ENCODE results near the gene DOCK7.
A peak's percentile ranks its signal among the peaks of the same experiment; 100 is the strongest.
"Not testable (repeated sequence)": the region's sequence is repeated elsewhere in the genome, so short reads cannot be mapped to it uniquely, and the experiment has no call there.

The DOCK7 gene, protein sequence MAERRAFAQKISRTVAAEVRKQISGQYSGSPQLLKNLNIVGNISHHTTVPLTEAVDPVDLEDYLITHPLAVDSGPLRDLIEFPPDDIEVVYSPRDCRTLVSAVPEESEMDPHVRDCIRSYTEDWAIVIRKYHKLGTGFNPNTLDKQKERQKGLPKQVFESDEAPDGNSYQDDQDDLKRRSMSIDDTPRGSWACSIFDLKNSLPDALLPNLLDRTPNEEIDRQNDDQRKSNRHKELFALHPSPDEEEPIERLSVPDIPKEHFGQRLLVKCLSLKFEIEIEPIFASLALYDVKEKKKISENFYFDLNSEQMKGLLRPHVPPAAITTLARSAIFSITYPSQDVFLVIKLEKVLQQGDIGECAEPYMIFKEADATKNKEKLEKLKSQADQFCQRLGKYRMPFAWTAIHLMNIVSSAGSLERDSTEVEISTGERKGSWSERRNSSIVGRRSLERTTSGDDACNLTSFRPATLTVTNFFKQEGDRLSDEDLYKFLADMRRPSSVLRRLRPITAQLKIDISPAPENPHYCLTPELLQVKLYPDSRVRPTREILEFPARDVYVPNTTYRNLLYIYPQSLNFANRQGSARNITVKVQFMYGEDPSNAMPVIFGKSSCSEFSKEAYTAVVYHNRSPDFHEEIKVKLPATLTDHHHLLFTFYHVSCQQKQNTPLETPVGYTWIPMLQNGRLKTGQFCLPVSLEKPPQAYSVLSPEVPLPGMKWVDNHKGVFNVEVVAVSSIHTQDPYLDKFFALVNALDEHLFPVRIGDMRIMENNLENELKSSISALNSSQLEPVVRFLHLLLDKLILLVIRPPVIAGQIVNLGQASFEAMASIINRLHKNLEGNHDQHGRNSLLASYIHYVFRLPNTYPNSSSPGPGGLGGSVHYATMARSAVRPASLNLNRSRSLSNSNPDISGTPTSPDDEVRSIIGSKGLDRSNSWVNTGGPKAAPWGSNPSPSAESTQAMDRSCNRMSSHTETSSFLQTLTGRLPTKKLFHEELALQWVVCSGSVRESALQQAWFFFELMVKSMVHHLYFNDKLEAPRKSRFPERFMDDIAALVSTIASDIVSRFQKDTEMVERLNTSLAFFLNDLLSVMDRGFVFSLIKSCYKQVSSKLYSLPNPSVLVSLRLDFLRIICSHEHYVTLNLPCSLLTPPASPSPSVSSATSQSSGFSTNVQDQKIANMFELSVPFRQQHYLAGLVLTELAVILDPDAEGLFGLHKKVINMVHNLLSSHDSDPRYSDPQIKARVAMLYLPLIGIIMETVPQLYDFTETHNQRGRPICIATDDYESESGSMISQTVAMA (N-terminal part only)

DNA sequence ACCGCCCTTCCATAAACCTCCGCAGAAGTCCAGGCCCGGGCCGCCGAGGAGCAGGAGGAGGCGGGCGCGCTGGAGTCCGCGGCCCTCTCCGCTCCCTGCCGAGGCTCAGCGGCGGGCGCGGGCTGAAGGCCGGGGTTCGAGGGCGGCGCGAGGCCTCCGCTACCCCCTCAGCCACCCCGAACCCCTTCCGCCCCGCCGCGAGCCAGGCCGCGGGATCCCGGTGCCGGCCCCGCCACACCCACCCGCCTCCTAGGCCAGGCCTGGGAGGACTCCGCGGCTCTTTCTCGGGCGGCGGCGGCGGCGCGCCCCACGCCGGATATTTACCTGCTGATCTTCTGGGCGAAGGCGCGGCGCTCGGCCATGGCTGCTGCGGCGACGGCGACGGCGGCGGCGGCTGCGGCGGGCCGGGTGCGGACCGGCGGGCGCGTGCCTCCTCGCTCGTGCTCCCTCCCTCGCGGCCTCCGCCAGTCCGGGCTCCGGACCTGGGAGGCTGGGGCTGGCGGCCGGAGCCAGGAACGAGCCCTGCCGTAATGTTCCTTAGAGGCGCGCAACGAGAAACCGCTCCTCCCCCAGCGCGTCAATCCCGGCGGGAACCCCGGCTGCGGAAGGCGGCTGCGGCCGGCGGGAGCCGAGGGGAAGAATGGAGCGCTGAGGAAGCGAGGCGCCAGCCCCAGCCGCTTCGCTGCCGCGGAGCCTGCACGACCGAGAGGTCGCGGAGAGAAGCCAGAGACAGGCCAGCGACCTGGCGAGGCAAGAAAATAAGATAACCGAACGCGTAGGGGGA is at the start of gene DOCK7:
Gene DOCK7 (minus strand): TSS at position 484 of the 784 bp plus-strand sequence. CDS start 122 bp downstream, at position 362.
- peak; percentile 76 for ATAC-seq (ENCODE audit: low read depth)
- H3K4me1 Mint-ChIP-seq, result peaks cover 12% of the 10 kb centered on the region
- DNase-seq (ENCODE audit: low spot score in 2 of 2), result peak; percentile 44 to 55
- H3K27ac Mint-ChIP-seq, result peak within 1 kb of the TSS; percentile 85
- H3K9me3 Mint-ChIP-seq, result no peaks in the 10 kb centered on the region
- peak within 1 kb of the TSS; percentile 95 for H3K4me3 Mint-ChIP-seq
- H3K36me3 Mint-ChIP-seq, result no peaks in the 10 kb centered on the region
- H3K27me3 Mint-ChIP-seq, result no peaks in the 10 kb centered on the region

DNA sequence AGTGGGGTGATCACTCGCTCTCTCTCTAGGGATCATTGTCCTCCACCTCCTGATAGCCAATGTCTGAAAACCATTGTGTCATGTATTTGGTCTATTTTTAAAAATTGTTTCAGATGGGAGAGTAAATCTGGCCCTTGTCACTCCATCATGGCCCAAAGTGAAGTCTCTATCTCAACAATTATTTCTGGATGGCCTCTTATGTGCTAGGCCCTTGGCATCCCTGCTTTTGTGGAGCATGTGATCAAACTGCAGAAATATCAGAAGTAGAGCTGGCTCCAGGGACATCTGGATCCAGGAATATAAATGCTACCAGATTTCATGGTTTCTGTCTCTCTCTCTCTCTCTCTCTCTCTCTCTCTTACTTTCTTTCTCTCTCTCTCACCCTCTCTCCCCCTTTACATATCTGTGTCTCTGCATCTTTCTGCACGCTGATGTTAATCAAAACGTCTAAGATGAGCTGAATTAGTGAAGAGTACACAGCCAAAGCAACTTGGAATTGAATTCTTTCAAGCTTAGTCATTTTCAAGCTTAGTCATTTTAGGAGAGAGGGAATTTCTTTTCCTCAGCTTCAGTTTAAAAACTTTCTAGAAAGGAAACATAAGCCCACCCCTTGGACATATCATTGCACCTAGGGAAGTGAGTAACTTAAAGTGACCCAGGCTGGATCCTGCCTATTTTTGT is 47.4 kb upstream of the DOCK7 start:
- DNase-seq (ENCODE audit: low spot score in 2 of 2), result no peak
- no peaks in the 10 kb centered on the region for H3K27me3 Mint-ChIP-seq
- no peak overlapping the region for H3K4me3 Mint-ChIP-seq
- peaks cover 1% of the 10 kb centered on the region for H3K9me3 Mint-ChIP-seq
- no peak for ATAC-seq (ENCODE audit: low read depth)
- H3K27ac Mint-ChIP-seq, result no peak overlapping the region
- H3K4me1 Mint-ChIP-seq, result peaks cover 1% of the 10 kb centered on the region
- H3K36me3 Mint-ChIP-seq, result peaks cover 5% of the 10 kb centered on the region

DNA sequence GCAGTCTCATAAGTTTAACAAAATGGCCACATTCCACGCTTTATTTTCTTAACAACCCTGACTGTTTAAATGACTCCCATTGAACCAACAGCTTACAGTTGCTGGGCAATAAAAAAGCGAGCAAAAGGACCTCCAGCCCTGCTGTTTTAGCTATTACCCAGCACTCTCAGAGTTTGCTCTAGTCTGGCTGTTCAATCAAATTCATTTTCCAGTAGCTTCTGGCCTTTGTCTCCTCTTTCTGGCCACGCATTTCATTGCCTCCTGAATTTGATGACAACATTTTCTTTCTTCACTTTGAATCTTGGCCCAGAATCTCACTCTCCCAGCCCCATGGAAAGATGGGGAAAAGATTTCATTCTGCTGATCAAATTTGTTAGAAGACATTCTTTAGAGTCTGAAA is 44.1 kb upstream of the DOCK7 start:
- ATAC-seq (ENCODE audit: low read depth) (no peak), DNase-seq (ENCODE audit: low spot score in 2 of 2) (no peak)
- Mint-ChIP-seq H3K4me3 (no peak overlapping the region), H3K4me1 (peaks cover 3% of the 10 kb centered on the region), H3K36me3 (peaks cover 4% of the 10 kb centered on the region), H3K27me3 (peaks cover 2% of the 10 kb centered on the region), H3K27ac (no peak overlapping the region), H3K9me3 (no peaks in the 10 kb centered on the region)

DNA sequence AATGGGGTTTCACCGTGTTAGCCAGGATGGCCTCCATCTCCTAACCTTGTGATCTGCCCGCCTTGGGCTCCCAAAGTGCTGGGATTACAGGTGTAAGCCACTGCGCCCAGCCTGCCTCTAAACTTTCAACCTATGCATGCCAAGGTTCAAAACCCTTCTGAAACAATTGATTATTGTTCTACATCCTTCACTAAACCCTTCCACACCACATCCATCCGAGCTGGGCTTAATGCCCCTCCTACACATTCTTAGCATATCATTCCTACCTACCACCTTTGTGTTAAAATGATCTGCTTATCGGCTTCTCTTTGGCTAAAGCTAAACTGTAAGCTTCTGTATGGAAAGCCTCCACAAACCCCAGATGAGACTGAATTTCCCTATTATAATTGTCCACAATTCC is 40.8 kb upstream of the DOCK7 start:
- Mint-ChIP-seq H3K4me1 (peaks cover 7% of the 10 kb centered on the region), H3K36me3 (peaks cover 4% of the 10 kb centered on the region), H3K27me3 (peaks cover 2% of the 10 kb centered on the region), H3K9me3 (no peaks in the 10 kb centered on the region), H3K4me3 (no peak overlapping the region), H3K27ac (peak overlapping the region; percentile 18)
- ATAC-seq (ENCODE audit: low read depth) (no peak), DNase-seq (ENCODE audit: low spot score in 2 of 2) (no peak)

DNA sequence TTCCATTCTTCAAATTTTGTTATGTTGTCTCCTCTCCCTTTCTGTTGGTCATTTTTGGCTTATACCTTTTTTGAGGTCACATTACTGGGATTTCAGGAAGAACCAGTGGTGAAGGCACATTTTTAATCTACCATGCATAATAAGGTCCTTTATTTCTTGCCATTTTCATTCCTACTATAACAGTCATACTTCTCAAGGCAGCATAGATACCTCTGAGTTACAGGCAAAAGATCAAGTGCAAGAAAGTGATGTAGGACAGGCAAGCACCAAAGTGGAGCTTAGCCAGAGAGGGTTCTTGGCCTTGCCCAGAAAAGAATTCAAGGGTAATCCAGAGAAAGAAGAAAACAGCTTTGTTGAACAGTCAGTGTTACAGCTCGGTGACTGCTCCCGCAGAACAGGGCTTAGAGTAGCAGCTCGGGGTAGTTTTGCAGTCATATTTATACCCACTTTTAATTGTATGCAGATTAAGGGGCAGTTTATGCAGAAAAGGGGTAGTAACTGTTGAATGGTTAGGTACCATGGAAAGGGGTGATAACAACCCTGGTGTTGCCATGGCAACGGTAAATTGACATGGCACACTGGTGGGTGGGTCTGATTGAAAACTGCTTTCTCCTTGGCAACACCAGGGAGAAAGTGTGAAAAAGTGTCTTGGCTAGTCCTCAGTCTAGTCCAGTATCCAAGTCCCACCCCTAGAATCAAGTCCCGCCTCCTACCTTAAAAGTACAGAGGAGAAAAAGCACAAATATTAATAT is 39.6 kb upstream of the DOCK7 start:
- ATAC-seq (ENCODE audit: low read depth) (no peak), DNase-seq (ENCODE audit: low spot score in 2 of 2) (no peak)
- peaks cover 8% of the 10 kb centered on the region for H3K4me1 Mint-ChIP-seq
- no peak overlapping the region for H3K4me3 Mint-ChIP-seq
- peak overlapping the region; percentile 14 for H3K27ac Mint-ChIP-seq
- H3K9me3 Mint-ChIP-seq, result no peaks in the 10 kb centered on the region
- peaks cover 4% of the 10 kb centered on the region for H3K36me3 Mint-ChIP-seq
- H3K27me3 Mint-ChIP-seq, result peaks cover 2% of the 10 kb centered on the region

DNA sequence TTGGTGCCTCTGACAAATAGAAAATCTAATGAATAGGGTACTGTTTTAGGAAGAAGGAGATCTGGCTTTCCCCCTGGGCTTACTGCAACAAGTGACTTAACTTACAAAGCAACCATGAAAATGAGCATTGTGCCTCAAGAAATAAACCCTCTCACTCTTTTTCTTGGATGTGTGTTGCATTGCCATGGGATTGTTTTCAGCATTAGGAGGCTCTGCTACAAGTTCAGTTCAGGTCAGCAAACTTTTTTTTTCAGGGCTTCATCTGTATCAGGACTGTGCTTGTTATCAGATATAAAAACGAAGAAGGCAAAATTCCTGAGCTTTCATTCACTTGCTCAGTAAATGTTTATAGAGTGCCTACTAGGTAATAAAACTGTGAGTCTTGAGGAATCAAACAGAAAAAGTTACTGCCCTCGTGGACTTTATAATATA is 37.8 kb upstream of the DOCK7 start:
- Mint-ChIP-seq H3K4me1 (peaks cover 12% of the 10 kb centered on the region), H3K27ac (no peak overlapping the region), H3K4me3 (no peak overlapping the region), H3K36me3 (peaks cover 4% of the 10 kb centered on the region), H3K9me3 (no peaks in the 10 kb centered on the region), H3K27me3 (peaks cover 2% of the 10 kb centered on the region)
- DNase-seq (ENCODE audit: low spot score in 2 of 2) (no peak), ATAC-seq (ENCODE audit: low read depth) (no peak)

DNA sequence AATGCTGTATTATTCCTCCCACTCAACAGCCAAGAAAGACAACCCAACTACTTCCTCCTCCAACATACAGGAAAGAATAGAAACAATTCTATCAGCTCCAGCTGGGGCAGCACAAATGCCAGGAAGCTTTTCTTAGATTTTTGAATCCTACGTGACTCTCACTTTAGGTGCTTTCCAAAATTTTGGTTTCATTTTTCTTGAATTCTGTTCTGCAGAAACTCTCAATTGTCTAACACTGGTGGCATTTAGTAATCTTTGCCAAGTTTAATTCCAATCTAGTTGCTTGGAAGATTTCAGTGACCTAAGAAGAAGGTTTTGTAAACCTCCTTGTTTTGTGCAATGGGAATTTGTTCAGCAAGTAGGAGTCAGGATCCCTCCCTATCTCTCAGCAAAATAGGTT is 37.1 kb upstream of the DOCK7 start:
- Mint-ChIP-seq H3K27me3 (peaks cover 2% of the 10 kb centered on the region), H3K4me1 (peaks cover 12% of the 10 kb centered on the region), H3K4me3 (no peak overlapping the region), H3K36me3 (peaks cover 2% of the 10 kb centered on the region), H3K27ac (no peak overlapping the region), H3K9me3 (no peaks in the 10 kb centered on the region)
- ATAC-seq (ENCODE audit: low read depth) (no peak), DNase-seq (ENCODE audit: low spot score in 2 of 2) (no peak)

DNA sequence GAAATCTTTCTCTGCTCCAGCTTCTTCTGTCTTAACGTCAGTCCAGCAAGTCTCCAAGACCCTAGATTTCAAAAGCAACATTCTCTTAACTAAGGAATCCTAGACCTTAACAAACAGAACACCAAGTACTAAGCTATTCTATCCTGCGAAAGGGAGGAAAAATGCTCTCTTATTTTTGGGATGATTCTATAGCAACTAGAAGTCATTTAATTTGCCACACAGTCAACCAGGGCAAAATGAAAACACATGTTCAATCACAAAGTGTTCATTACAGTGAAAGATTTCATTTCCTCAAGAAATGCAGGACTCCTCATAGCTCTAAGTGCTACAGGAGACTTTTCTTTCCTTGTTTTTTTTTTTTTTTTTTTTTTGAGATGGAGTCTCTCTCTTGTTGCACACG is 36.2 kb upstream of the DOCK7 start:
- Mint-ChIP-seq H3K36me3 (peaks cover 2% of the 10 kb centered on the region), H3K27ac (no peak overlapping the region), H3K27me3 (peaks cover 2% of the 10 kb centered on the region), H3K4me1 (peaks cover 12% of the 10 kb centered on the region), H3K4me3 (no peak overlapping the region), H3K9me3 (no peaks in the 10 kb centered on the region)
- ATAC-seq (ENCODE audit: low read depth) (no peak), DNase-seq (ENCODE audit: low spot score in 2 of 2) (no peak)

DNA sequence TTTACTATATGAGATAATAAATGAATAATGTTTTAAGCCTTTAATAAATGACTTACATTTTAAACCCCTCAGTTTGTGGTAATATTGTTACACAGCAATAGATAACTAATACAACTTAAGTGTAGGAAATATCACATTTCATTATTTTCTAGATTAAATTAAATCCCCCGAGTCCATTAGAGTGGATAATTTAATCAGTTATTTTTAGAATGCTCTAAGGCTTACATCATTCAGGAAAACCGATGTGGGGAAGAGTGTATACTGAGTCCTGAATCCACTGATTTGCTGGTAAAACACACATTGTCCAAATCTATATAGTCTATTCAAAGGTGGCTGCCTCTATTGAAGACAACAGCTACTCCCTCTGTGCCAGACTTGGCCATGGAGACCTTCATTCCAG is 35.7 kb upstream of the DOCK7 start:
- H3K9me3 Mint-ChIP-seq, result no peaks in the 10 kb centered on the region
- peaks cover 2% of the 10 kb centered on the region for H3K27me3 Mint-ChIP-seq
- H3K4me3 Mint-ChIP-seq, result no peak overlapping the region
- no peak overlapping the region for H3K27ac Mint-ChIP-seq
- ATAC-seq (ENCODE audit: low read depth) (no peak), DNase-seq (ENCODE audit: low spot score in 2 of 2) (no peak)
- H3K4me1 Mint-ChIP-seq, result peaks cover 12% of the 10 kb centered on the region
- peaks cover 2% of the 10 kb centered on the region for H3K36me3 Mint-ChIP-seq

DNA sequence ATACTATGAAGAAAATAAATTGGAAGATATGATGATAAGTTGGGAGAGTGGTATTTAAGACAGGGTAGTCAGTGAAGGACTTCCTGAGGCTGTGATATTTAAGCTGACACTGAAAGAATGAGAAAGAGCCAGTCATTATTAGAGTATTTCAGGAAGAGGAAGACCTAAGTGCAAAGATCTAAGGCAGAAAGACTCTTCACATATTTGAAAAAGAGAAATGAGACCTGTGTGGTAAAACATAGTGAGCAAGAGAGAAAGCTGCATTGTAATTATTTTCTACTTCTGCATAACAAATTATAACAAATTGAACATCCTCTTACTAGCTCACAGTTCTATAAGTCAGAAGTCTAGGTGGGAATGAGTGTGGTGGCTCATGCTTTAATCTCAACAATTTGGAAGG is 34.6 kb upstream of the DOCK7 start:
- H3K27ac Mint-ChIP-seq, result peak overlapping the region; percentile 8
- peaks cover 2% of the 10 kb centered on the region for H3K36me3 Mint-ChIP-seq
- H3K27me3 Mint-ChIP-seq, result peaks cover 6% of the 10 kb centered on the region
- H3K9me3 Mint-ChIP-seq, result no peaks in the 10 kb centered on the region
- peaks cover 12% of the 10 kb centered on the region for H3K4me1 Mint-ChIP-seq
- no peak overlapping the region for H3K4me3 Mint-ChIP-seq
- no peak for DNase-seq (ENCODE audit: low spot score in 2 of 2)
- peak; percentile 48 for ATAC-seq (ENCODE audit: low read depth)

DNA sequence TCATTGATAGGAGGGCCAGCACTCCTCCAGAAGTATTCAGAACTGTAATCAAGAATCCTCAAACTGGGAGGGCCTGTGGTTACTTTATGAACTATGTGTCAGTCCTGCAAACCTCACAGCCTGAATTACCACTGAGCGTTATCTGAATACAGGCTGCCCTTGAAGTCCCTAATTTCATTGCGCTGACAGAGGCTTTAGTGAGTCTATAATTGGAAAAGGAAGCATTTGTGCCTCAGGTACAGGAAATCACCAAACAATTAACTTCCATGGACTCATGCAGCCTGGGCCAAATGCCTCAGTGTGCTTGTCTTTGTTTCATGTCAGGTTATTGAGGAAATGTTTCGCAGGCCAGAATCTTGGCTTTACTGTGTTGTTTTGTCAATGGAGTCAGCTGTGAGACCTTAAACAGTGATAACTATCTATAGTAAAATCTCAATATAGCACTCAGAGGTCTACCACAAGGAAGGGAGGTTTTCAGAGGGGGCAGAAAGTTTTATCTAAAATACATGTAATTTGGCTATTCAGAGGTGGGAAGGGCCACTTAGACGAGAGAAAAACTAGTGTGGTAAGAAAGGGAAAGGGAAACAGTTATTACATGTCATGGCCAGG is 32.9 kb upstream of the DOCK7 start:
- no peak overlapping the region for H3K4me3 Mint-ChIP-seq
- H3K27me3 Mint-ChIP-seq, result peaks cover 4% of the 10 kb centered on the region
- no peaks in the 10 kb centered on the region for H3K36me3 Mint-ChIP-seq
- ATAC-seq (ENCODE audit: low read depth) (no peak), DNase-seq (ENCODE audit: low spot score in 2 of 2) (no peak)
- no peaks in the 10 kb centered on the region for H3K9me3 Mint-ChIP-seq
- no peak overlapping the region for H3K27ac Mint-ChIP-seq
- peaks cover 9% of the 10 kb centered on the region for H3K4me1 Mint-ChIP-seq

DNA sequence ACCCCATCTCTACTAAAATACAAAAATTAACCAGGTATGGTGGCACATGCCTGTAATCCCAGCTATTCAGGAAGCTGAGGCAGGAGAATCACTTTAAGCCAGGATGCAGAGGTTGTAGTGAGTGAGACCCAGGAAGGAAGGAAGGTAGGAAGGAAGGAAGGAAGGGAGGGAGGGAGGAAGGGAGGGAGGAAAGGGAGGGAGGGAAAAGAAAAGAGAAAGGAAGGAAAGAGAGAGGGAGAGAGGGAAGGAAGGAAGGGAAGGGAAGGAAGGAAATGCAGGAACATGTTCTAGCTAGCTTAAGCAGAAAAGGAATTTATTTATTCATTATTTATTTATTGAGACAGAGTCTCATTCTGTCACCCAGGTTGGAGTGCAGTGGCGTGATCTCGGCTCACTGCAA is 30.2 kb upstream of the DOCK7 start:
- ATAC-seq (ENCODE audit: low read depth); H3K36me3 Mint-ChIP-seq; H3K4me1 Mint-ChIP-seq; DNase-seq (ENCODE audit: low spot score in 2 of 2); H3K9me3 Mint-ChIP-seq; H3K27ac Mint-ChIP-seq; H3K4me3 Mint-ChIP-seq; H3K27me3 Mint-ChIP-seq: not testable (repeated sequence)
